Neural progenitor cell (in vitro differentiated cells): ENCODE measurements around the gene ZFAND4.

Experiments used
- CTCF ChIP-seq: fragments of 200-600 bp; sonication (generic); IDR thresholded peaks from 2 replicates; pipeline ENCODE4 v1.5.1; 2017; ENCODE audit warnings: antibody characterized with exemption, mild to moderate bottlenecking
- EZH2 ChIP-seq: fragments of 200-600 bp; sonication (generic); IDR thresholded peaks from 2 replicates; pipeline ENCODE4 v1.6.1; 2017; ENCODE audit warnings: antibody characterized with exemption, mild to moderate bottlenecking, moderate library complexity
- EZH2phosphoT487 ChIP-seq: fragments of 200-600 bp; sonication (generic); IDR thresholded peaks from 2 replicates; pipeline ENCODE4 v1.6.1; 2017; ENCODE audit warnings: antibody characterized with exemption

- TF ChIP-seq EZH2phosphoT487 (no peak), CTCF (no peak), EZH2 (no peak)
Measured at GRCh38 chr10:45640049-45640448, 32.5 kb downstream of the ZFAND4 start.
